Fibroblast of villous mesenchyme (primary cell): Measurements from ENCODE around the gene LRRC7. TPM values are rescaled to one million over a fixed set of nuclear protein-coding genes. Genes with fewer than 3 reads are reported as not detected.

Experiments used
- DNase-seq: peaks from one replicate; pipeline ENCODE4 v3.0.0-alpha.2; 2010; ENCODE audit warnings: low read depth
- H3K4me3 ChIP-seq: 2 replicates; pipeline ENCODE4 v1.5.1; 2011; ENCODE audit warnings: low read depth, mild to moderate bottlenecking, low read length
- total RNA-seq: library from RNA; depleted of rRNA; stranded (reverse); fragments of >200 nt; gene quantifications from 2 replicates; pipeline ENCODE4 v1.2.3, GENCODE V29; 2012
- TF ChIP-seq, protein P1 (sequence below): IDR thresholded peaks from 2 replicates; pipeline ENCODE4 v1.5.1; 2012; ENCODE audit warnings: low read depth, mild to moderate bottlenecking, low read length; ENCODE audit not compliant: insufficient read depth

LRRC7 gene
- total RNA-seq, 1 donor: 0.43 TPM

DNA sequence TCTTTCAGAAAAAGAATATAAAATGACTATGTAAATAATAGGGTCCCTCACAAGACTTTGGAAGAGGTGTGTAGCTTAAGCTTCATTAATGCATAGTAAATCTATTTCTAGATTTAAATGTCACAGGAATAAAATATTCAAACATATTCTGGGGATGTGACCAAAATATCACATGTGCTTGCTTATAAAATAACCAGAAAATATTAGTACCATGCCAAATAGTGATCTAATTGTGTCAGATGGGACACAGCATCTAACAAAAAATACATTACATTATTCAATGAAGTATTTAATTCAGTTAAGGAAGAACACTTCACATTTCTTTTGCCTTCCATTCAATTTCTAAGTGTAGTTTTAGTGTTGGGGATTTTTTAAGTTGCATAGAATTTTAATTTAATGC is 458.1 kb downstream of the LRRC7 start:
- TF ChIP-seq, protein P1, sequence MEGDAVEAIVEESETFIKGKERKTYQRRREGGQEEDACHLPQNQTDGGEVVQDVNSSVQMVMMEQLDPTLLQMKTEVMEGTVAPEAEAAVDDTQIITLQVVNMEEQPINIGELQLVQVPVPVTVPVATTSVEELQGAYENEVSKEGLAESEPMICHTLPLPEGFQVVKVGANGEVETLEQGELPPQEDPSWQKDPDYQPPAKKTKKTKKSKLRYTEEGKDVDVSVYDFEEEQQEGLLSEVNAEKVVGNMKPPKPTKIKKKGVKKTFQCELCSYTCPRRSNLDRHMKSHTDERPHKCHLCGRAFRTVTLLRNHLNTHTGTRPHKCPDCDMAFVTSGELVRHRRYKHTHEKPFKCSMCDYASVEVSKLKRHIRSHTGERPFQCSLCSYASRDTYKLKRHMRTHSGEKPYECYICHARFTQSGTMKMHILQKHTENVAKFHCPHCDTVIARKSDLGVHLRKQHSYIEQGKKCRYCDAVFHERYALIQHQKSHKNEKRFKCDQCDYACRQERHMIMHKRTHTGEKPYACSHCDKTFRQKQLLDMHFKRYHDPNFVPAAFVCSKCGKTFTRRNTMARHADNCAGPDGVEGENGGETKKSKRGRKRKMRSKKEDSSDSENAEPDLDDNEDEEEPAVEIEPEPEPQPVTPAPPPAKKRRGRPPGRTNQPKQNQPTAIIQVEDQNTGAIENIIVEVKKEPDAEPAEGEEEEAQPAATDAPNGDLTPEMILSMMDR: no peak
- no peak overlapping the region for H3K4me3 ChIP-seq
- DNase-seq: no peak

DNA sequence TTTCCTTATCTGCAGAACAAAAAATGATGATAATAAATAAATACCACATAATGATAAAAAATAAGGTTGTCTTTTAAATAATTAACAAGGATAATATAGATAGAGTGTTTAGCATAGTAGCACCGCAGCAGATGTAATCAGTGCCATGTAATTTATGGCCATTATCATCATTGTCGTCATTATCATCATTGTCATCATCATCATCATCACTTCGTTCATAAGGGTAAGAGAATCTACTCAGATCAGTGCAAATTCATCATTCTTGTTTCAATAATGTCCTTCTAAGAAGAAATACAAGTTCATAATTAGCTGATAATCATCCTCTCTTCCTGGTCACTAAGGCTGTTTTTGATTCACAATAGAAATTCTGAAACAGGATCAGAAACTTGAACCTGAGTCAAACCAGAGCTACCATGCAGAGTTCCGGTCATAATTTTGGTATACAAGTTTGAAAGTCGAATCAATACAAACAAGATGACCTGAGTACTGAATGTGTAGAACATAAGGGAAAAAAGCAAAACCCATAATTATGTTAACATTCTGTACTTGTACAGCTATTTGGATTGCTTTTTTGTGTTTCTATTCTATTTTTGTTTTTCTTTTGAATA is 465.6 kb downstream of the LRRC7 start:
- TF ChIP-seq, protein P1: no peak
- no peak overlapping the region for H3K4me3 ChIP-seq
- no peak for DNase-seq

DNA sequence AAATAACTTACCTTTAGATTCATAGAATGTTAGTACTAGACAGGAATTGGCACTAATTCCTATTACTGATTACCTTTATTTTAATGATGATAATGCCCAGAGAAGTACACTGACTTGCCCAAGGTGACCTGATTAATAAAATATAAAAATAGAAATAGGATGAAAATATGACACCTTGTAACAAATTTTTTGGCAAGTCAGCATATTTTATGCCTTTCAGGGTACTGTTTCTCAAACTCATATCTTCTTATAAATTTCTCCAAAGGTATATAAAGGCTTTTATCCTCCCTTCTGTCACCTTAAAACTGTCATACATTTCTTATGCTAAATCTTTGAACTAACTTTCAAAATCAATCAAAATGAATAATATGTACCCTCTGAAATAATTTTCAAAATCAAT is 466.2 kb downstream of the LRRC7 start:
- DNase-seq: no peak
- H3K4me3 ChIP-seq: no peak overlapping the region
- TF ChIP-seq, protein P1: no peak

DNA sequence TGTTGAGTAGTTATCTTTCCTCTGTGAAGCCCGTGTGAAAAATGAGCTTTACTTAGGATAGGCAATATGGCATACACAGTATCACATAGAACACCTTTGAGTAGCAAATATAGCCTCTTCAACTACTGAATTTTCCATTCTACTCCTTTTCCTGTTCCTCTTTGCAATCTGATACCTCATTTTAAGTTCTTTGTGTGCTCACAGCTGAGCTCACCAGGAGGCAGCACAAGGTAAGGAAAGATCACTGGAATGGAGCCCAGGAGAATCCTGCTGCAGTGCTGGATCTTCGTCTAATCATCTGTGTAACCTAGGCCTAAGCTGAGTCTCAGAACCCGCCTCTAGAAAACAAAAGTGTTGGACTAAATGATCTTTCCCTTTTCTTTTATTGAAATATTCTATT is 466.7 kb downstream of the LRRC7 start:
- H3K4me3 ChIP-seq: no peak overlapping the region
- TF ChIP-seq, protein P1: peak; percentile 70
- DNase-seq: peak; percentile 65

DNA sequence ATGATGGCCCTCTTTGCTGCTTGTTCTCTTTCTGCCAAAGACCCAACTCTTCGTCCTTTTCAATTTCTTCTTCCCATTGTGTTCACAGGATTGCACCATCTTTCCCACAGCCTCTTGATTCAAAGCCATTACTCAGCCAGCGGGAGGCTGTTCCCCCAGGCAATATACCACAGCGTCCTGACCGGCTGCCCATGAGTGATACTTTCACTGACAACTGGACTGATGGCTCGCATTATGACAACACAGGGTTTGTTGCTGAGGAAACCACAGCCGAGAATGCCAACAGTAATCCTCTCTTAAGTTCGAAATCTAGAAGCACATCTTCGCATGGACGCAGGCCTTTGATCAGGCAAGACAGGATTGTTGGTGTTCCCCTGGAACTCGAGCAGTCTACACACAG is 470.3 kb downstream of the LRRC7 start:
- TF ChIP-seq, protein P1: no peak
- DNase-seq: no peak
- H3K4me3 ChIP-seq: no peak overlapping the region

DNA sequence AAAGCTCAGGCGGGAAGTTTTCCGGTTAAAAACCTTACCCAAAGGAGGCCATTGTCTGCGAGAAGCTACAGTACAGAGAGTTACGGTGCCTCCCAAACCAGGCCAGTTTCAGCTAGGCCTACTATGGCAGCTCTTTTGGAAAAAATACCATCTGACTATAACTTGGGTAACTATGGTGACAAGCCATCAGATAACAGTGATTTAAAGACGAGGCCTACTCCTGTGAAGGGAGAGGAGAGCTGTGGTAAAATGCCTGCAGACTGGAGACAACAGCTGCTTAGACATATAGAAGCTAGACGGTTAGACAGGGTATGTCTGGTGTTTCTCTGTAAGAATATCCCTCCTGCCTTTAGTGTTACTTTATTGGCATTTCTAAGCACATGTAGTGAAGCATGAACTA is 471.8 kb downstream of the LRRC7 start:
- H3K4me3 ChIP-seq: no peak overlapping the region
- DNase-seq: no peak
- TF ChIP-seq, protein P1: no peak
